Measurements from ENCODE around the gene MAGEA4. TPM values are rescaled to one million over a fixed set of nuclear protein-coding genes. Genes with fewer than 3 reads are reported as not detected.
"Not testable (repeated sequence)": the region's sequence is repeated elsewhere in the genome, so short reads cannot be mapped to it uniquely, and the experiment has no call there.

Gene MAGEA4
- not detected for polyA plus RNA-seq (ENCODE audit: insufficient read depth in 1 of 5, insufficient read length in 5 of 5, low replicate concordance in 1 of 5)
- long read RNA-seq, donor 1, result 0 reads
- long read RNA-seq, donor 2, result 0 reads
- long read RNA-seq, donor 3, result 0 reads
- long read RNA-seq, donor 4, result 0 reads
- long read RNA-seq, donor 5, result 0 reads
- long read RNA-seq, donor 6, result 0 reads
- long read RNA-seq, donor 7, result 0 reads
- long read RNA-seq, donor 8, result 0 reads

DNA sequence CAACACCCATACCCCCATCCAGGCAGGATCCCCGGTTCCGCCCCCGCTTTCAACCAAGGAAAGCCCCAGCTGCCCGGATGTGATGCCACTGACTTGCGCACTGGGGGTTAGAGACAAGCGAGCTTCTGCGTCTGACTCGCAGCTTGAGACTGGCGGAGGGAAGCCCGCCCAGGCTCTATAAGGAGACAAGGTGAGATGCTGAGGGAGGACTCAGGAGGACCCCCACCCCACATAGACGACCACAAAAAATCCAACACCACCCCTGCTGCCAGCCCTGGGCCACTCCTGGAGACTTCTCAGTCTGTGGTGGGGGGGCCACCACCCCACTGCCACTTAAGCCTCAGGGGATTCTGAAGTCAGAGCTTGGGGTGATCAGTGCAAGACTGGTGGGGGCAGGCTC is at the start of gene MAGEA4:
Gene MAGEA4, plus strand, starts transcription at position 110 of the 400 bp plus-strand sequence. CDS start 10,776 bp downstream, outside the sequence.
- DNase-seq, result no peak

- DNase-seq, result no peak
These were observed 42.1 kb upstream of the MAGEA4 start for GRCh38 chrX:151870602-151871001.

- DNase-seq, result no peak
These were observed 41.4 kb upstream of the MAGEA4 start for GRCh38 chrX:151871244-151871643.

- DNase-seq, result no peak
These were observed 39.6 kb upstream of the MAGEA4 start for GRCh38 chrX:151873096-151873495.

GRCh38 chrX:151875270-151876026 is 37.2 kb upstream of the MAGEA4 start:
- no peak for DNase-seq

DNA sequence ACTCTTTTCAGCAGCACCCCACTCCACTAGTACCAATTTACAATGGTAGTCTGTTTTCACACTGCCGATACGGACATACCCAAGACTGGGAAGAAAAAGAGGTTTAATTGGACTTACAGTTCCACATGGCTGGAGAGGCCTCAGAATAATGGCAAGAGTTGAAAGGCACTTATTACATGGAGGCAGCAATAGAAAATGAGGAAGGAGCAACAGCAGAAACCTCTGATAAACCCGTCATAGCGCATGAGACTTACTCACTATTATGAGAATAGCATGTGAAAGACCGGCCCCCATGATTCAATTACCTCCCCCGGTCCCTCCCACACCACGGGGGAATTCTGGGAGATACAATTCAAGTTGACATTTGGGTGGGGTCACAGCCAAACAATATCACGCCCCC is 34.1 kb upstream of the MAGEA4 start:
- DNase-seq, result no peak

- DNase-seq, result no peak
These were observed 32.8 kb upstream of the MAGEA4 start for GRCh38 chrX:151879856-151880255.

- no peak for DNase-seq
These were observed 31.8 kb upstream of the MAGEA4 start for GRCh38 chrX:151880895-151881294.

DNA sequence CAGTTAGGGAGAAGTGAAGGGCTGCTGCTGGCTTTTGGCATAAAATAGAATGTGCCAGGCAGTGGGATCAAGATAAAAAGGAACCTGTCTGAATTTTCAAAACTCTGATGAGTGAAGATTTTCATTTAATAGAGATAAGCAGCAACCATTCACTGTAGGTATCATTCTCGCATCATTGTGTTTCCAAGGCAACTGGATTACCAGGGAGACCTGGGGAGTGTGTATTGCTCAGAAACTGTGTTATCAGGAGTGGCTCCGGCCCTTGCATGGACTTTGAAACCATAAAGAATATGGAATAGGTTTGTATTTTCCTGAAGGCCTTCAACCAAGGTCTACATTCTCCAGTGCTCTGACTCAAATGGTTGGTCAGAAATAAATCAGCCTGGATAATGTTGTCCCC is 23.3 kb upstream of the MAGEA4 start:
- DNase-seq, result no peak

DNA sequence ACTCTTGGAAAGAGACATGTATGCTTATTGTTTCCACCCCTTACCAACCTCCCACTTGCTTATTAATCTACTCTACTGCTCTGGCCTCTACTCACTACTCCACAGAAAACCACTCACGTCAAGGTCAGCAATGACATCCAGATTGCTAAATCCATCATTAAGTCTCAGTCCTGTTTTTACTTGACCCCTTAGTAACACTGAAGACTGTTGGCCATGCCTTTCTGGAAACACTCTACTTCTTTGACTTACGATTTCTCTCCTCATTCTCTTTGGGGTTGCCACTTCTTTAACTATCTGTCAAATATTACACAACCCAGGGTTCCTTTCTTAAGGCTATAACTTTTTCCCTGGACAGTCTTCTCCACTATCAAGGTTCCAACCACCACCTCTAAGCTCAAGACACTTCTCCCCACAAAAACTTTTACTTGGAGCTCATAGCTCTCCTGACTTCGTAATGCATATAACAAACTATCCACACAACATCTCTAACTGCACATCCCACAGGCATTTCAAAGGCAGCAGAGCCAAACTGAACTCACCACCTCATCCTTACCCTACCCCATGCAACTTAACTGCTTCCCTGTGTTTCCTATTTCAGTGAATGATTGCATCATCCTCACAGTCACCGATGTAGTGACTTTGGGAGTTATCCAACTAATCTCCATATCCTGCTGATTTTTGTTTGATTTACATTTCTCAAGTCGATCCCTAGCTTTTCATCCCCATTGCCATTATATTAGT is 15.8 kb upstream of the MAGEA4 start:
- DNase-seq, result no peak

DNA sequence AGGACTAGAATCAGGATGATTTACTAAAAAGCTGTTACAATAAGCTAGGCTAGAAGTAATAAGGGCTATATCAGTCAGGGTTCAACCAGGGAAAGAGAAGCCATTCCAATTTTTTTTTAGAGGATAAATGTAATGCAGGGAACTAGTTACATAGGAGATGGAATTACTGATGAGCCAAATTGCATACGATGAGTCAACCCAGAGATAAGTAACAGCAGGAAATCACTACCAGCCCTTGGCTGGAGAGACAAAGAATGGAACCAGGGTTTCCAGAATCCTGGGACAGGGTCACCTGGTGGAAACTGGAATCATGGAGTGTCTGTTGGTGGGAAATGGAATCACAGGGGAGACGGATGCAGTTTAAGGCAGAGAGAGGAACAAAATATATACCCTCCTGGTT is 13.1 kb upstream of the MAGEA4 start:
- no peak for DNase-seq

- DNase-seq, result no peak
These were observed 10.9 kb upstream of the MAGEA4 start for GRCh38 chrX:151901826-151902225.

DNA sequence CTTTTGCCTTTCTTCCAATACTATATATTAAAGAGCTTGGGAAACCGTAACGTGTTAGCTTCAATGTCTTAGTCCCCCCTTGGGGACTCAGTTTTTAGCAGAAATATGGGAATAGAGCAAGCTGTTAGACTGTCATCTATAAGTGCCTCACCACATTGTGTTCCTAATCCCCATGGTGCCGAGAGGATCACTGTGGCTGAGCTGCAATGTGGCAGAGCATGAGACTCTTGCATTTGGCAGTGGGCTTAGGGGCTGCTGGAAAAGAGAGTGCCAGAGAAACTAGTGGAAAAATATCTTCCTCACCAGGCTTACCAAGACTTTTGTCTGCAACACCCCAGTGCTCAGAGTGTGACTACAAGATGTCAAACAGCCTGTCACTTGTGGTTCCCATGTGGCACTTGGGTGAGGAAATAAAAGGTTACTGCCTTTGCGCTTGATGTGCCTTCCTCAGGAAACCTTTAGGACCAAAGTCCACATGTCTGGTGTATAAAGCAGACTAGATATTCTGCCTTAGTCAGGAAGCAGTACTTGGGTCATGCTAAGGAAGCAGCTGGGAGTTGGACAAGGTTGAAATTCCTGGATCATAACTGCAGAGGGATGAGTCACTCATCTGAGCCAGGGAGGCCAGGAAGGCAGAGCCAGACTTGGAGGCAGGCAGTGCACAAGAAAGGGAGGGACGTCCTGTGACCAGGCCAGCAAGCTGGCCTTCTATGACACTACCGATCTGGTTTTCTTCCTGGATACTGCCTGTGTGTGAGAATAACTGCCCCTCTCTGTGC is 9.7 kb upstream of the MAGEA4 start:
- no peak for DNase-seq

GRCh38 chrX:151904989-151905388 is 7.7 kb upstream of the MAGEA4 start:
- no peak for DNase-seq

GRCh38 chrX:151912221-151912620 is 468 bp upstream of the MAGEA4 start:
- DNase-seq, result no peak

DNA sequence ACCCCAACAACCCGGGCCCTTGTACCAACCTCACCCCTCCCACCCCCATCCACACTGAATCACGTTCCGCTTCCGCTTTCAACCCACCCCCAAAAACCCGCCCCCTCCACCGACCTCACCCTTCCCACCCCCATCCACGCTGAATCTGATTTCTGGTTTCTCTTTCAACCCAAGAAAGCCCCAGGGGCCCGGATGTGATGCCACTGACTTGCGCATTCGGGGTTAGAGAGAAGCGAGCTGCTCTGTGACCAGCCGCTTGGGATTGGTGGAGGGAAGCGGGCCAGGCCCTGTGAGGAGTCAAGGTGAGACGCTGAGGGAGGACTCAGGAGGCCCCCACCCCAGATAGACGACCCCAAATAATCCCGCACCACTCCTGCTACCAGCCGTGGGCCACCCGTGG is 6.0 kb downstream of the MAGEA4 start:
- not testable (repeated sequence) for DNase-seq

DNA sequence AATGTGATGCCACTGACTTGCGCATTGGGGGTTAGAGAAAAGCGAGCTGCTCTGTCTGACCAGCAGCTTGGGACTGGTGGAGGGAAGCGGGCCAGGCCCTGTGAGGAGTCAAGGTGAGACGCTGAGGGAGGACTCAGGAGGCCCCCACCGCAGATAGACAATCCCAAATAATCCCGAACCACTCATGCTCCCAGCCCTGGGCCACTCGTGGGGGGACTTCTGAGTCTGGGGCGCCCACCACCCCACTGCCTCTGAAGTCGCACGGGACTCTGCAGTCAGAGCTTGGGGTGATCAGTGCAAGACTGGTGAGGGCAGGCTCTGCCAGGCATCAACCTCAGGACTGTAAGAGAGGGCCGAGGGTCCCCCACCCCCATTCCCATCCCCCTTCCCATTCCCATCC is 6.9 kb downstream of the MAGEA4 start:
- DNase-seq, result no peak

GRCh38 chrX:151920101-151920500 is 7.4 kb downstream of the MAGEA4 start:
- no peak for DNase-seq

DNA sequence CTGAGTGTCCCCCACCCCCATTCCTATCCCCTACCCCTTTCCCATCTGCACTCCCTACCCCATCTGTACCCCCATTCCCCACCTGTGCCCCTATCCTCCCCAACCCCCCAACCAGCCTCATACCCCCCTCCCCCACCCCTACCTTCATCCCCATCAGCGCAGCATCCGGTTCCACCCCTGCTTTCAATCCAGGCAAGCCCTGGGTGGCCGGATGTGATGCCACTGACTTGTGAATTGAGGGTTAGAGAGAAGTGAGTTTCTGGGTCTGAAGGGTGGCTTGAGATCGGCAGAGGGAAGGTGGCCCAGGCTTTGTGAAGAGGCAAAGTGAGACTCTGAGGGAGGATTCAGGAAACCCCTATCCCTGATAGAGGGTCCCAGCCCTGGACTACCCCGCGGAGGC is 7.8 kb downstream of the MAGEA4 start:
- DNase-seq, result no peak

GRCh38 chrX:151921292-151921691 is 8.6 kb downstream of the MAGEA4 start:
- no peak for DNase-seq

GRCh38 chrX:151921866-151922265 is 9.2 kb downstream of the MAGEA4 start:
- DNase-seq, result no peak

- DNase-seq, result no peak
These were observed 10.0 kb downstream of the MAGEA4 start for GRCh38 chrX:151922692-151923091.

Measured in right lung (tissue), 10 donors.